ENCODE data around the gene CYP11A1. TPM values are rescaled to one million over a fixed set of nuclear protein-coding genes. Genes with fewer than 3 reads are reported as not detected.

The CYP11A1 gene
- total RNA-seq, 1 experiment from 2014 or later = 1.7 TPM

- Histone ChIP-seq H3K9ac (ENCODE audit: extremely low read depth, insufficient read length, low read length) (no peak overlapping the region), H3K4ac (ENCODE audit: low read depth, low read length) (no peak overlapping the region), H3K4me2 (ENCODE audit: insufficient read depth, insufficient read length, low read length) (no peak overlapping the region), H4K5ac (ENCODE audit: insufficient read length, low read depth, low read length) (no peak overlapping the region), H3T11ph (ENCODE audit: low read length) (no peak overlapping the region), H2AK5ac (ENCODE audit: insufficient read length, low read length) (no peak overlapping the region), H3K79me2 (ENCODE audit: insufficient read depth, low read length) (no peaks in the 10 kb centered on the region), H3K14ac (ENCODE audit: insufficient read depth, low read length) (no peak overlapping the region), H4K20me1 (ENCODE audit: control insufficient read depth, insufficient read depth, insufficient read length) (no peaks in the 10 kb centered on the region), H3K23ac (ENCODE audit: insufficient read length, low read depth, low read length) (no peak overlapping the region), H4K91ac (ENCODE audit: insufficient read length, low read depth, low read length) (no peak overlapping the region), H3K4me1 (ENCODE audit: insufficient read depth, low read length) (peaks cover 5% of the 10 kb centered on the region; the same call in 1 of the 2 replicates), H3K18ac (ENCODE audit: insufficient read length, low read depth, low read length) (no peak overlapping the region), H2BK15ac (ENCODE audit: low read depth, low read length) (no peak overlapping the region), H4K8ac (replicated peaks; ENCODE audit: insufficient read length, low read depth, low read length) (no peak overlapping the region), H2BK5ac (ENCODE audit: insufficient read length, low read length) (no peak overlapping the region), H3K27ac (ENCODE audit: insufficient read length, low read depth, low read length) (no peak overlapping the region), H3K27me3 (ENCODE audit: insufficient read depth, low read length) (no peaks in the 10 kb centered on the region), H2BK12ac (ENCODE audit: insufficient read length, low read depth, low read length) (no peak overlapping the region), H3K23me2 (ENCODE audit: insufficient read length, low read depth, low read length, poor library complexity, severe bottlenecking) (no peaks in the 10 kb centered on the region), H3K79me1 (ENCODE audit: insufficient read depth, low read depth, low read length, poor library complexity, severe bottlenecking) (no peaks in the 10 kb centered on the region), H2AFZ (ENCODE audit: low read length) (no peak overlapping the region), H2BK20ac (ENCODE audit: low read depth, low read length, poor library complexity, severe bottlenecking) (no peak overlapping the region), H3K9me3 (ENCODE audit: control insufficient read depth, low read depth, low read length) (no peaks in the 10 kb centered on the region), H3K56ac (ENCODE audit: insufficient read length, low read depth, low read length) (no peak overlapping the region), H2BK120ac (ENCODE audit: low read depth, low read length, poor library complexity, severe bottlenecking) (no peak overlapping the region)
- peaks cover 15 to 26% of the 10 kb centered on the region in 2 experiments for H3K4me1 Mint-ChIP-seq
- H3K27ac Mint-ChIP-seq = no peak overlapping the region
- H3K36me3 Mint-ChIP-seq (ENCODE audit: insufficient read depth in 1 of 3, low read depth in 3 of 3) = no peaks in the 10 kb centered on the region
- no peaks in the 10 kb centered on the region for H3K9me3 Mint-ChIP-seq
- no peak for TF ChIP-seq CTCF (conservative IDR thresholded peaks at IDR 0.05)
- no peak for DNase-seq
- H3K27me3 Mint-ChIP-seq (ENCODE audit: low read depth) = peaks cover 2% of the 10 kb centered on the region
- no CpG with 5 or more reads among the region's 5 CpGs for WGBS (ENCODE audit: extremely low coverage, insufficient read length, low lambda C conversion rate)
- no peak overlapping the region for H3K4me3 Mint-ChIP-seq
Measured at GRCh38 chr15:74399511-74400312, 32.3 kb upstream of the CYP11A1 start.
